SK-N-SH (cell line): ENCODE data around the gene SERP2. TPM values are rescaled to one million over a fixed set of nuclear protein-coding genes. Genes with fewer than 3 reads are reported as not detected.
A peak's percentile ranks its signal among the peaks of the same experiment; 100 is the strongest.

Source experiments
- CTCF ChIA-PET: fragments of 300-600, 350-600 bp; formaldehyde crosslinking; extraction: SDS; loops from one replicate; lab custom pipeline; 2021; lab: Yijun Ruan, JAX
- POLR2A ChIA-PET: fragments of 350-600 bp; sonication (Branson Sonifier 250); formaldehyde crosslinking; extraction: SDS; loops from one replicate; lab custom pipeline; 2020; ENCODE audit warnings: antibody characterized with exemption, inconsistent platforms; lab: Yijun Ruan, JAX
- DNase-seq: peaks from one replicate; pipeline ENCODE4 v3.0.0; 2012
- H2AFZ ChIP-seq: fragments of 200-600 bp; sonication (generic); 2 replicates; pipeline ENCODE4 v1.8.1; 2016; ENCODE audit warnings: antibody characterized with exemption, mild to moderate bottlenecking, low read depth
- H3F3A ChIP-seq: fragments of 200-600 bp; sonication (generic); replicated peaks from 2 replicates; pipeline ENCODE3; 2016; ENCODE audit warnings: antibody characterized with exemption, mild to moderate bottlenecking; ENCODE audit not compliant: insufficient read depth
- H3K27ac ChIP-seq, 2 experiments: fragments of 200-500 bp in 1 of 2; fragments of 200-600 bp in 1 of 2; sonication (Bioruptor generic) in 1 of 2; sonication (generic), shearing (Covaris generic) in 1 of 2; 2 replicates each; pipeline versions ENCODE4 v1.5.1 to v1.6.1; 2014 to 2016; ENCODE audit warnings: low read depth in 2 of 2, inconsistent platforms in 1 of 2, low read length in 1 of 2, mild to moderate bottlenecking in 1 of 2, mixed read lengths in 1 of 2
- H3K27me3 ChIP-seq: fragments of 200-600 bp; sonication (generic), shearing (Covaris generic); 2 replicates; pipeline ENCODE4 v1.6.1; 2016; ENCODE audit warnings: mixed run types; ENCODE audit not compliant: insufficient read depth
- H3K36me3 ChIP-seq, 2 experiments: fragments of 200-500 bp in 1 of 2; fragments of 200-600 bp in 1 of 2; sonication (Bioruptor generic) in 1 of 2; sonication (generic) in 1 of 2; replicated peaks in 1 of 2; 2 replicates each; pipeline versions ENCODE3 to v1.5.1; 2014 to 2016; ENCODE audit warnings: low read length in 1 of 2, mild to moderate bottlenecking in 1 of 2; ENCODE audit not compliant: insufficient read depth in 2 of 2, control insufficient read depth in 1 of 2
- H3K4me1 ChIP-seq, 2 experiments: fragments of 200-500 bp in 1 of 2; fragments of 200-600 bp in 1 of 2; sonication (Bioruptor generic) in 1 of 2; sonication (generic), shearing (Covaris generic) in 1 of 2; 2 replicates each; pipeline versions ENCODE4 v1.5.1 to v1.6.1; 2014 to 2016; ENCODE audit warnings: low read depth in 1 of 2, low read length in 1 of 2, mixed run types in 1 of 2; ENCODE audit not compliant: insufficient read depth in 2 of 2, control insufficient read depth in 1 of 2
- H3K4me2 ChIP-seq: fragments of 200-600 bp; sonication (generic), shearing (Covaris generic); 2 replicates; pipeline ENCODE4 v1.6.1; 2017; ENCODE audit warnings: mixed run types
- H3K4me3 ChIP-seq, 2 experiments: fragments of 200-500 bp in 1 of 2; fragments of 200-600 bp in 1 of 2; sonication (Bioruptor generic) in 1 of 2; sonication (generic), shearing (Covaris generic) in 1 of 2; 2 replicates each; pipeline versions ENCODE4 v1.5.1 to v1.8.1; 2014 to 2016; ENCODE audit warnings: low read depth in 2 of 2, inconsistent platforms in 1 of 2, low read length in 1 of 2, mild to moderate bottlenecking in 1 of 2, mixed read lengths in 1 of 2, moderate library complexity in 1 of 2
- H3K79me2 ChIP-seq: fragments of 200-600 bp; sonication (generic); 2 replicates; pipeline ENCODE4 v1.8.1; 2017; ENCODE audit warnings: mild to moderate bottlenecking; ENCODE audit not compliant: insufficient read depth
- H3K9ac ChIP-seq: fragments of 200-600 bp; sonication (generic); 2 replicates; pipeline ENCODE4 v1.6.1; 2017; ENCODE audit warnings: mixed run types
- H3K9me2 ChIP-seq: fragments of 200-600 bp; sonication (generic); 2 replicates; pipeline ENCODE4 v1.6.1; 2017; ENCODE audit warnings: mixed run types
- H3K9me3 ChIP-seq: fragments of 200-600 bp; sonication (generic); 2 replicates; pipeline ENCODE4 v1.6.1; 2017; ENCODE audit warnings: mixed run types, mild to moderate bottlenecking, moderate library complexity
- H4K20me1 ChIP-seq: fragments of 200-600 bp; sonication (generic); 2 replicates; pipeline ENCODE4 v1.6.1; 2017; ENCODE audit warnings: mild to moderate bottlenecking, mixed run types; ENCODE audit not compliant: insufficient read depth
- CHD2 ChIP-seq: fragments of 150-350 bp; IDR thresholded peaks from 2 replicates; pipeline ENCODE4 v1.6.1; 2018; ENCODE audit warnings: low read length; ENCODE audit not compliant: partially characterized antibody
- CTCF ChIP-seq: fragments of 200-600 bp; sonication (generic); IDR thresholded peaks from 2 replicates; pipeline ENCODE4 v1.6.1; 2017; ENCODE audit warnings: antibody characterized with exemption, mild to moderate bottlenecking, moderate library complexity
- ELF1 ChIP-seq: IDR thresholded peaks from 2 replicates; pipeline ENCODE4 v1.4.0; 2012
- EP300 ChIP-seq, 2 experiments: IDR thresholded peaks; 2 replicates each; pipeline versions ENCODE4 v1.4.0 to v1.6.1; 2012; ENCODE audit warnings: borderline replicate concordance in 1 of 2, low read depth in 1 of 2, low read length in 1 of 2
- FOXJ3 ChIP-seq: sonication (generic); formaldehyde crosslinking; IDR thresholded peaks from 2 replicates; pipeline ENCODE4 v1.5.1; 2020; ENCODE audit warnings: mild to moderate bottlenecking, missing genetic modification reagents
- GABPA ChIP-seq: IDR thresholded peaks from 2 replicates; pipeline ENCODE4 v1.4.0; 2012; ENCODE audit warnings: low read depth, mild to moderate bottlenecking
- IRF3 ChIP-seq: fragments of 150-350 bp; IDR thresholded peaks from 2 replicates; pipeline ENCODE4 v1.6.1; 2016; ENCODE audit warnings: mild to moderate bottlenecking, low read depth, low read length
- MEF2A ChIP-seq: IDR thresholded peaks from 2 replicates; pipeline ENCODE4 v1.4.0; 2012; ENCODE audit warnings: low read depth, borderline replicate concordance
- POLR2AphosphoS5 ChIP-seq: IDR thresholded peaks from 2 replicates; pipeline ENCODE4 v1.6.1; 2012; ENCODE audit warnings: low read depth, low read length
- RAD21 ChIP-seq: IDR thresholded peaks from 2 replicates; pipeline ENCODE4 v1.6.1; 2012; ENCODE audit warnings: mild to moderate bottlenecking, low read length
- REST ChIP-seq: IDR thresholded peaks from 2 replicates; pipeline ENCODE4 v1.6.1; 2012; ENCODE audit warnings: mild to moderate bottlenecking, low read depth, low read length, moderate library complexity
- RFX5 ChIP-seq: IDR thresholded peaks from 2 replicates; pipeline ENCODE4 v1.6.1; 2012; ENCODE audit warnings: mild to moderate bottlenecking, improper control_type of control experiment, low read length
- SMC3 ChIP-seq: IDR thresholded peaks from 2 replicates; pipeline ENCODE4 v1.6.1; 2012; ENCODE audit warnings: low read depth, low read length, improper control_type of control experiment
- WGBS: methylation state at CpG from one replicate; pipeline ENCODE4 v1.1.6; 2017; ENCODE audit warnings: low lambda C conversion rate; 5-methylcytosine and 5-hydroxymethylcytosine counted together
- polyA plus RNA-seq, 3 experiments: library from polyadenylated mRNA; depleted of rRNA; stranded (reverse); fragments of >200 nt; gene quantifications; 2 replicates each; pipeline ENCODE4 v1.2.3, GENCODE V29; 2012

The SERP2 gene
- polyA plus RNA-seq, 1 of the 3 experiments (the other 2 are of a cell fraction): 4.9 TPM

- 4% methylated on average over 5 of the region's 5 CpGs for WGBS
- no peak overlapping the region for H2AFZ ChIP-seq
- H3K4me3 ChIP-seq: peak overlapping the region; percentile 83 to 92
- H3K9me3 ChIP-seq: no peaks in the 10 kb centered on the region
- CTCF ChIA-PET: interaction anchor here (0.6 to 10.4 kb wide), 51 partner anchors 10 to 560 kb away, joined by 3 to 158 read pairs (median 4); no protein-coding TSS in a partner anchor
- H3K79me2 ChIP-seq: peaks cover 67% of the 10 kb centered on the region
- H3K9me2 ChIP-seq: no peaks in the 10 kb centered on the region
- peaks cover 27% of the 10 kb centered on the region for H4K20me1 ChIP-seq
- POLR2A ChIA-PET: interaction anchor here (0.6 to 4.9 kb wide), 30 partner anchors 10 to 559 kb away, joined by 3 to 59 read pairs (median 5); partner anchors contain the start of gene SERP2
- H3F3A ChIP-seq: peaks cover 37% of the 10 kb centered on the region
- no peaks in the 10 kb centered on the region for H3K27me3 ChIP-seq
- H3K36me3 ChIP-seq: peaks cover 22% of the 10 kb centered on the region in 2 experiments
- TF ChIP-seq EP300 (IDR thresholded peaks at IDR 0.05; ENCODE audit: borderline replicate concordance in 1 of 2, low read depth in 1 of 2, low read length in 1 of 2): no peak
- peak; percentile 74 for TF ChIP-seq RAD21
- peak; percentile 71 for TF ChIP-seq CTCF
- TF ChIP-seq REST: no peak
- TF ChIP-seq POLR2AphosphoS5: no peak
- TF ChIP-seq FOXJ3 (CRISPR knock-in tag): no peak
- no peak for TF ChIP-seq IRF3
- no peak for TF ChIP-seq GABPA
- no peak for TF ChIP-seq CHD2
- no peak for TF ChIP-seq RFX5
- no peak for TF ChIP-seq ELF1
- TF ChIP-seq MEF2A: no peak
- TF ChIP-seq SMC3: peak; percentile 42; the same call in 1 of the 2 replicates
- H3K4me1 ChIP-seq: peaks cover 17 to 23% of the 10 kb centered on the region in 2 experiments; a peak in 3 of 4 replicates
- H3K9ac ChIP-seq: peak overlapping the region; percentile 75; the same call in 1 of the 2 replicates
- H3K27ac ChIP-seq: peak overlapping the region; percentile 85 to 94
- peak overlapping the region; percentile 71 for H3K4me2 ChIP-seq
- no peak for DNase-seq
These were observed 64.0 kb downstream of the SERP2 start for GRCh38 chr13:44437356-44438233.
